ENCODE measurements around the gene PLPP6.
"Not testable (repeated sequence)": the region's sequence is repeated elsewhere in the genome, so short reads cannot be mapped to it uniquely, and the experiment has no call there.

Gene PLPP6
- 23.5 to 23.9 reads per million in 2 donors for total RNA-seq

- peak; percentile 62 for DNase-seq
Measured at GRCh38 chr9:4662108-4662988, at the start of gene PLPP6. Gene PLPP6 (plus strand): TSS chr9:4662294. CDS start chr9:4662376, 82 bp downstream.

- DNase-seq, result no peak
Measured at GRCh38 chr9:4614627-4615026, 47.5 kb upstream of the PLPP6 start.

GRCh38 chr9:4615251-4615650, 46.8 kb upstream of the PLPP6 start:
- DNase-seq, result no peak

GRCh38 chr9:4615778-4616177, 46.3 kb upstream of the PLPP6 start:
- no peak for DNase-seq

- DNase-seq, result no peak
Measured at GRCh38 chr9:4617752-4618151, 44.3 kb upstream of the PLPP6 start.

GRCh38 chr9:4618700-4619099, 43.4 kb upstream of the PLPP6 start:
- DNase-seq, result no peak

GRCh38 chr9:4620057-4620765, 41.9 kb upstream of the PLPP6 start:
- no peak for DNase-seq

- DNase-seq, result no peak
Measured at GRCh38 chr9:4620881-4621555, 41.1 kb upstream of the PLPP6 start.

- no peak for DNase-seq
Measured at GRCh38 chr9:4622016-4622415, 40.1 kb upstream of the PLPP6 start.

- no peak for DNase-seq
Measured at GRCh38 chr9:4630836-4631235, 31.3 kb upstream of the PLPP6 start.

GRCh38 chr9:4638968-4639367, 23.1 kb upstream of the PLPP6 start:
- no peak for DNase-seq

- DNase-seq, result no peak
Measured at GRCh38 chr9:4639420-4639819, 22.7 kb upstream of the PLPP6 start.

GRCh38 chr9:4640027-4640426, 22.1 kb upstream of the PLPP6 start:
- DNase-seq, result no peak

GRCh38 chr9:4642351-4642750, 19.7 kb upstream of the PLPP6 start:
- DNase-seq, result no peak

GRCh38 chr9:4654084-4654483, 8.0 kb upstream of the PLPP6 start:
- no peak for DNase-seq

- no peak for DNase-seq
Measured at GRCh38 chr9:4654538-4654937, 7.6 kb upstream of the PLPP6 start.

- not testable (repeated sequence) for DNase-seq
Measured at GRCh38 chr9:4656196-4656595, 5.9 kb upstream of the PLPP6 start.

GRCh38 chr9:4656621-4657020, 5.5 kb upstream of the PLPP6 start:
- no peak for DNase-seq

- DNase-seq, result no peak
Measured at GRCh38 chr9:4657426-4658159, 4.5 kb upstream of the PLPP6 start.

GRCh38 chr9:4660665-4661064, 1.4 kb upstream of the PLPP6 start:
- DNase-seq, result not testable (repeated sequence)

GRCh38 chr9:4661165-4661564, 929 bp upstream of the PLPP6 start:
- no peak for DNase-seq

GRCh38 chr9:4661611-4662010, 483 bp upstream of the PLPP6 start:
- DNase-seq, result no peak

All from activated gamma-delta T cell (primary cell).